Measurements from ENCODE around the gene KANSL1.

- TF ChIP-seq CTCF (conservative IDR thresholded peaks at IDR 0.05), result no peak
- no peak for TF ChIP-seq ZFX (IDR thresholded peaks at IDR 0.05)
Measured at GRCh38 chr17:46032909-46033308, 160.3 kb downstream of the KANSL1 start.
